GM12892 (cell line): ENCODE data around the gene WDR49.

Experiments used
- POLR2A ChIP-seq: IDR thresholded peaks from 2 replicates; pipeline ENCODE4 v1.6.1; 2011; ENCODE audit warnings: low read depth, low read length, control low read depth
- TAF1 ChIP-seq: IDR thresholded peaks from 2 replicates; pipeline ENCODE4 v1.6.1; 2011; ENCODE audit warnings: low read depth, mild to moderate bottlenecking, control low read depth, low read length, borderline replicate concordance

GRCh38 chr3:167572991-167573390 is 80.8 kb downstream of the WDR49 start:
- TF ChIP-seq POLR2A (no peak), TAF1 (no peak)
